A549 (cell line): Measurements from ENCODE around the gene FHAD1. TPM values are rescaled to one million over a fixed set of nuclear protein-coding genes. Genes with fewer than 3 reads are reported as not detected.

Source experiments
- ATAC-seq, 2 experiments: fragments of 200-7000 bp in 1 of 2; fragments of >200 bp in 1 of 2; cut with Nextera tagmentation in 1 of 2; cut with Tn5 transposase in 1 of 2; 3 replicates each; pipeline versions ENCODE4 v1.8.0 to v1.9.1; 2018 to 2020; ENCODE audit warnings: mild to moderate bottlenecking in 1 of 2, moderate library complexity in 1 of 2
- CTCF ChIA-PET: fragments of 300-600 bp; sonication (Branson Sonifier 250); formaldehyde crosslinking; extraction: SDS; loops from one replicate; lab custom pipeline; 2021; ENCODE audit warnings: antibody characterized with exemption, inconsistent platforms; lab: Yijun Ruan, JAX
- POLR2A ChIA-PET: fragments of 350-600 bp; formaldehyde crosslinking; extraction: SDS; loops from one replicate; lab custom pipeline; 2021; ENCODE audit warnings: antibody characterized with exemption, inconsistent platforms; lab: Yijun Ruan, JAX
- DNase-seq, 2 experiments: peaks; one replicate each; pipeline versions ENCODE4 v3.0.0 to v3.0.0-alpha.2; 2011 to 2016; ENCODE audit warnings: low read depth in 1 of 2, low spot score in 1 of 2
- FAIRE-seq: peaks from 2 replicates; lab custom pipeline; 2011; peaks lifted over from hg19 to GRCh38; lab: Jason Lieb, UNC
- H3K27ac ChIP-seq, 2 experiments: fragments of >200 bp; sonication (Bioruptor Twin); formaldehyde crosslinking; 3 replicates each; pipeline ENCODE4 v1.5.1; 2016 to 2017
- H3K4me1 ChIP-seq: fragments of >200 bp; sonication (Bioruptor Twin); formaldehyde crosslinking; 3 replicates; pipeline ENCODE4 v1.6.1; 2016
- H3K4me2 ChIP-seq: fragments of >200 bp; sonication (Bioruptor Twin); formaldehyde crosslinking; 3 replicates; pipeline ENCODE4 v1.6.1; 2016
- H3K4me3 ChIP-seq: fragments of >200 bp; sonication (Bioruptor Twin); formaldehyde crosslinking; 3 replicates; pipeline ENCODE4 v1.5.1; 2016
- H3K9me3 ChIP-seq: fragments of >200 bp; sonication (Bioruptor Twin); formaldehyde crosslinking; 3 replicates; pipeline ENCODE4 v1.6.1; 2016
- BHLHE40 ChIP-seq: IDR thresholded peaks from 2 replicates; pipeline ENCODE4 v1.6.1; 2012; ENCODE audit warnings: low read depth, low read length, inconsistent platforms
- CBX2 ChIP-seq: fragments of 200-600 bp; sonication (generic); IDR thresholded peaks from 2 replicates; pipeline ENCODE4 v1.6.1; 2016; ENCODE audit warnings: low read depth, mild to moderate bottlenecking, borderline replicate concordance
- CHD4 ChIP-seq: fragments of 200-600 bp; sonication (generic); IDR thresholded peaks from 2 replicates; pipeline ENCODE4 v1.6.1; 2016; ENCODE audit warnings: antibody characterized with exemption, mild to moderate bottlenecking, borderline replicate concordance
- ELK1 ChIP-seq: fragments of 150-350 bp; IDR thresholded peaks from 2 replicates; pipeline ENCODE4 v1.6.1; 2014; ENCODE audit warnings: low read depth, mild to moderate bottlenecking, low read length
- EP300 ChIP-seq, 2 experiments: fragments of >200 bp; sonication (Bioruptor Twin); formaldehyde crosslinking; IDR thresholded peaks; 2 replicates in 1 of 2; 3 replicates in 1 of 2; pipeline ENCODE4 v1.6.1; 2016 to 2017
- HES2 ChIP-seq: fragments of >200 bp; sonication (Bioruptor Twin); formaldehyde crosslinking; IDR thresholded peaks from 2 replicates; pipeline ENCODE4 v1.6.1; 2016
- HEYL ChIP-seq: fragments of 250-450 bp; sonication (Bioruptor Pico); IDR thresholded peaks from 2 replicates; pipeline ENCODE4 v1.8.0; 2021; ENCODE audit warnings: mild to moderate bottlenecking, moderate library complexity
- HOXA7 ChIP-seq: fragments of 250-450 bp; sonication (Bioruptor Pico); IDR thresholded peaks from 2 replicates; pipeline ENCODE4 v1.5.0; 2020; ENCODE audit warnings: mild to moderate bottlenecking, moderate library complexity
- HOXB5 ChIP-seq: fragments of 250-450 bp; sonication (Bioruptor Pico); IDR thresholded peaks from 2 replicates; pipeline ENCODE4 v1.5.0; 2020; ENCODE audit warnings: mild to moderate bottlenecking, moderate library complexity
- JUN ChIP-seq, 2 experiments: fragments of >200 bp; sonication (Bioruptor Twin); formaldehyde crosslinking; IDR thresholded peaks; 2 replicates in 1 of 2; 3 replicates in 1 of 2; pipeline ENCODE4 v1.6.1; 2016 to 2017
- JUNB ChIP-seq: fragments of >200 bp; sonication (Bioruptor Twin); formaldehyde crosslinking; IDR thresholded peaks from 2 replicates; pipeline ENCODE4 v1.6.1; 2016
- KDM1A ChIP-seq: fragments of 200-600 bp; sonication (generic); IDR thresholded peaks from 2 replicates; pipeline ENCODE4 v1.6.1; 2016; ENCODE audit warnings: low read depth, mild to moderate bottlenecking
- KDM5A ChIP-seq: fragments of 200-600 bp; sonication (generic); IDR thresholded peaks from 2 replicates; pipeline ENCODE4 v1.6.1; 2016; ENCODE audit warnings: antibody characterized with exemption, mild to moderate bottlenecking
- MAFK ChIP-seq: fragments of 450-650 bp; IDR thresholded peaks from 2 replicates; pipeline ENCODE4 v1.6.1; 2014; ENCODE audit not compliant: partially characterized antibody
- MAZ ChIP-seq: fragments of 150-350 bp; IDR thresholded peaks from 2 replicates; pipeline ENCODE4 v1.6.1; 2014; ENCODE audit warnings: antibody characterized with exemption, low read depth, low read length, borderline replicate concordance
- NPAS2 ChIP-seq: fragments of 250-450 bp; sonication (Bioruptor Pico); IDR thresholded peaks from 2 replicates; pipeline ENCODE4 v1.8.0; 2022; ENCODE audit warnings: mild to moderate bottlenecking, moderate library complexity, borderline replicate concordance
- NR3C1 ChIP-seq: fragments of >200 bp; sonication (Bioruptor Twin); formaldehyde crosslinking; IDR thresholded peaks from 3 replicates; pipeline ENCODE4 v1.6.1; 2017
- PBX3 ChIP-seq: IDR thresholded peaks from 2 replicates; pipeline ENCODE4 v1.6.1; 2012
- POLR2A ChIP-seq: IDR thresholded peaks from 2 replicates; pipeline ENCODE4 v1.6.1; 2012; ENCODE audit warnings: mild to moderate bottlenecking, low read length
- POLR2AphosphoS2 ChIP-seq: conservative IDR thresholded peaks from 2 replicates; pipeline ENCODE4 v1.6.1; 2012; ENCODE audit warnings: low read length, improper control_type of control experiment, inconsistent platforms
- RCOR1 ChIP-seq: fragments of 150-350 bp; IDR thresholded peaks from 2 replicates; pipeline ENCODE4 v1.6.1; 2014; ENCODE audit warnings: antibody characterized with exemption, low read length, low read depth
- REST ChIP-seq: fragments of 200-600 bp; sonication (generic); IDR thresholded peaks from 2 replicates; pipeline ENCODE4 v1.6.1; 2016; ENCODE audit warnings: antibody characterized with exemption, mild to moderate bottlenecking, moderate library complexity
- RFX5 ChIP-seq: fragments of 450-650 bp; IDR thresholded peaks from 2 replicates; pipeline ENCODE4 v1.7.1; 2014; ENCODE audit warnings: antibody characterized with exemption, mild to moderate bottlenecking, moderate library complexity
- RNF2 ChIP-seq: fragments of 200-600 bp; sonication (generic); IDR thresholded peaks from 2 replicates; pipeline ENCODE4 v1.6.1; 2016; ENCODE audit warnings: low read depth, mild to moderate bottlenecking, antibody characterized with exemption, moderate library complexity, borderline replicate concordance
- SMC3 ChIP-seq: fragments of >200 bp; sonication (Bioruptor Twin); formaldehyde crosslinking; IDR thresholded peaks from 3 replicates; pipeline ENCODE4 v1.6.1; 2018; ENCODE audit warnings: inconsistent platforms
- WGBS: methylation state at CpG from one replicate; pipeline ENCODE4 v1.1.6; 2017; ENCODE audit errors: missing lambda C conversion rate; 5-methylcytosine and 5-hydroxymethylcytosine counted together
- polyA plus RNA-seq, 4 experiments: library from polyadenylated mRNA; depleted of rRNA in 3 of 4; stranded (reverse); fragments of >200 nt; fragmentation: RNase III in 1 of 4; extraction: RNeasy Plus Mini Kit Qiagen cat#74134 plus additional on column Dnase treatment in 1 of 4; gene quantifications; 2 replicates in 3 of 4; 3 replicates in 1 of 4; pipeline ENCODE4 v1.2.3, GENCODE V29; 2011 to 2017
- TF ChIP-seq, protein P1 (sequence below): fragments of 250-450 bp; sonication (Bioruptor Pico); IDR thresholded peaks from 2 replicates; pipeline ENCODE4 v1.5.0; 2020; ENCODE audit warnings: low read depth, mild to moderate bottlenecking, moderate library complexity
- TF ChIP-seq, protein P2 (sequence below): IDR thresholded peaks from 2 replicates; pipeline ENCODE4 v1.6.1; 2012

FHAD1 gene
- polyA plus RNA-seq, 2 of the 4 experiments (the other 2 are of a cell fraction): 0.31 to 0.32 TPM

GRCh38 chr1:15397236-15397635 is 150.2 kb downstream of the FHAD1 start:
- H3K27ac ChIP-seq: no peak overlapping the region
- TF ChIP-seq CBX2: no peak
- TF ChIP-seq MAFK: no peak
- no peak for TF ChIP-seq PBX3
- no peak for TF ChIP-seq POLR2AphosphoS2
- TF ChIP-seq POLR2A: no peak
- TF ChIP-seq HEYL: no peak
- no peak for TF ChIP-seq JUN (IDR thresholded peaks at IDR 0.05)
- TF ChIP-seq BHLHE40: no peak
- no peak for TF ChIP-seq KDM5A
- TF ChIP-seq MAZ: no peak
- TF ChIP-seq SMC3: no peak
- TF ChIP-seq HOXB5 (CRISPR knock-in tag): no peak
- TF ChIP-seq, protein P1, sequence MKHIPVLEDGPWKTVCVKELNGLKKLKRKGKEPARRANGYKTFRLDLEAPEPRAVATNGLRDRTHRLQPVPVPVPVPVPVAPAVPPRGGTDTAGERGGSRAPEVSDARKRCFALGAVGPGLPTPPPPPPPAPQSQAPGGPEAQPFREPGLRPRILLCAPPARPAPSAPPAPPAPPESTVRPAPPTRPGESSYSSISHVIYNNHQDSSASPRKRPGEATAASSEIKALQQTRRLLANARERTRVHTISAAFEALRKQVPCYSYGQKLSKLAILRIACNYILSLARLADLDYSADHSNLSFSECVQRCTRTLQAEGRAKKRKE: no peak
- no peak for TF ChIP-seq NPAS2 (CRISPR knock-in tag)
- TF ChIP-seq RNF2: no peak
- POLR2A ChIA-PET: no interaction called here
- ATAC-seq (no peak), FAIRE-seq (no peak), DNase-seq (no peak)
- H3K4me2 ChIP-seq: no peak overlapping the region
- CTCF ChIA-PET: no interaction called here
- peaks cover 10% of the 10 kb centered on the region for H3K4me1 ChIP-seq
- whole genome bisulfite sequencing: 85% methylated on average over 2 of the region's 2 CpGs
- H3K9me3 ChIP-seq: peaks cover 7% of the 10 kb centered on the region; the same call in 2 of the 3 replicates
- no peak overlapping the region for H3K4me3 ChIP-seq

GRCh38 chr1:15399710-15400109 is 152.7 kb downstream of the FHAD1 start:
- Histone ChIP-seq H3K4me1 (no peaks in the 10 kb centered on the region), H3K9me3 (peaks cover 7% of the 10 kb centered on the region; the same call in 2 of the 3 replicates), H3K4me3 (no peak overlapping the region), H3K27ac (no peak overlapping the region), H3K4me2 (no peak overlapping the region)
- CTCF ChIA-PET: interaction anchor here (0.5 to 4.0 kb wide), 3 partner anchors 9 to 416 kb away, joined by 3 to 14 read pairs (median 4); no protein-coding TSS in a partner anchor
- no peak for DNase-seq
- TF ChIP-seq RCOR1 (no peak), RFX5 (no peak), MAZ (no peak), REST (no peak), SMC3 (no peak), CBX2 (no peak), KDM1A (no peak), BHLHE40 (no peak), RNF2 (no peak), JUNB (no peak), NR3C1 (no peak), CHD4 (no peak), ELK1 (no peak), HES2 (no peak), HOXA7 (CRISPR knock-in tag) (no peak), EP300 (IDR thresholded peaks at IDR 0.05) (no peak)
- TF ChIP-seq, protein P1: no peak
- TF ChIP-seq, protein P2, sequence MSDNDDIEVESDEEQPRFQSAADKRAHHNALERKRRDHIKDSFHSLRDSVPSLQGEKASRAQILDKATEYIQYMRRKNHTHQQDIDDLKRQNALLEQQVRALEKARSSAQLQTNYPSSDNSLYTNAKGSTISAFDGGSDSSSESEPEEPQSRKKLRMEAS: no peak
- no peak for FAIRE-seq
- ATAC-seq: no peak
- POLR2A ChIA-PET: no interaction called here
- 100% methylated on average over 2 of the region's 2 CpGs for WGBS
